Adrenal gland (tissue), 5 donors: ENCODE measurements around the gene GKN1.

Experiments
- POLR2A ChIP-seq, 2 donors: fragments of 450-650 bp; IDR thresholded peaks; one replicate each; pipeline ENCODE4 v1.6.1; 2017; ENCODE audit warnings: antibody characterized with exemption in 2 of 2, mild to moderate bottlenecking in 2 of 2, moderate library complexity in 1 of 2
- TF ChIP-seq, protein P1 (sequence below), 6 experiments: fragments of 450-650 bp in 4 of 6; fragments of 200-600 bp in 2 of 6; sonication (generic) in 1 of 6; IDR thresholded peaks; 1 replicate in 5 of 6; 2 replicates in 1 of 6; pipeline versions ENCODE4 v1.5.1 to v1.8.0; 2016 to 2021; ENCODE audit warnings: antibody characterized with exemption in 6 of 6, mild to moderate bottlenecking in 2 of 6, moderate library complexity in 1 of 6
- donor health status: DM: no; HTN: no; CAD: no.

DNA sequence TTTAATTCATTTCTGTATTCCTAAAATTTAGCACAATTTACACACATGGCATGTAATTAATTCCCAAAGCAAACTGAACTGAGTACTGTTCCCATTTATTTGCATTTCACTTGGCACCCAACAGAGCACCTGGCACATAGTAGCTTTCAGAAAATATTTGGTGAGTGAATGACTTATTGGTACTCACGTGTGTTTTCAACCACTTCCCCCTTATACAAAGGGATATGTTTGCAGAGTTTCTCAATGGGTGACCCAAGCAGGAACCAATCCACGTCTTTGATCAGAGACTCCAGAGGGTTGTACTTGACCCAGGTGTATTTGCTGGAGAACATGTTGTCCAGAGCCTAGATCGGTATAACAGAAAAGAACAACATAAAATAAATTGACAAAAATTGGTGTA lies 28.3 kb upstream of the GKN1 start:
- TF ChIP-seq, protein P1, sequence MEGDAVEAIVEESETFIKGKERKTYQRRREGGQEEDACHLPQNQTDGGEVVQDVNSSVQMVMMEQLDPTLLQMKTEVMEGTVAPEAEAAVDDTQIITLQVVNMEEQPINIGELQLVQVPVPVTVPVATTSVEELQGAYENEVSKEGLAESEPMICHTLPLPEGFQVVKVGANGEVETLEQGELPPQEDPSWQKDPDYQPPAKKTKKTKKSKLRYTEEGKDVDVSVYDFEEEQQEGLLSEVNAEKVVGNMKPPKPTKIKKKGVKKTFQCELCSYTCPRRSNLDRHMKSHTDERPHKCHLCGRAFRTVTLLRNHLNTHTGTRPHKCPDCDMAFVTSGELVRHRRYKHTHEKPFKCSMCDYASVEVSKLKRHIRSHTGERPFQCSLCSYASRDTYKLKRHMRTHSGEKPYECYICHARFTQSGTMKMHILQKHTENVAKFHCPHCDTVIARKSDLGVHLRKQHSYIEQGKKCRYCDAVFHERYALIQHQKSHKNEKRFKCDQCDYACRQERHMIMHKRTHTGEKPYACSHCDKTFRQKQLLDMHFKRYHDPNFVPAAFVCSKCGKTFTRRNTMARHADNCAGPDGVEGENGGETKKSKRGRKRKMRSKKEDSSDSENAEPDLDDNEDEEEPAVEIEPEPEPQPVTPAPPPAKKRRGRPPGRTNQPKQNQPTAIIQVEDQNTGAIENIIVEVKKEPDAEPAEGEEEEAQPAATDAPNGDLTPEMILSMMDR (IDR thresholded peaks at IDR 0.05): no peak
- no peak for TF ChIP-seq POLR2A (IDR thresholded peaks at IDR 0.05)
